Measurements from ENCODE around the gene COL4A6. TPM values are rescaled to one million over a fixed set of nuclear protein-coding genes. Genes with fewer than 3 reads are reported as not detected.

Gene COL4A6
- total RNA-seq, 2 donors from 2014 or later, result not detected

- H3K4me3 Mint-ChIP-seq, result no peak overlapping the region
- no peak for ATAC-seq
- H3K36me3 Mint-ChIP-seq (ENCODE audit: low read depth), result peaks cover 3% of the 10 kb centered on the region
- H3K27ac Mint-ChIP-seq, result no peak overlapping the region
- no peaks in the 10 kb centered on the region for H3K9me3 ChIP-seq (ENCODE audit: control insufficient read depth, low read length, poor library complexity, severe bottlenecking)
- H3K4me1 Mint-ChIP-seq, result peaks cover 4% of the 10 kb centered on the region
- H3K27me3 Mint-ChIP-seq, result no peaks in the 10 kb centered on the region
- no peak for DNase-seq
Measured at GRCh38 chrX:108198420-108198819, 239.8 kb downstream of the COL4A6 start.

- no peak for ATAC-seq
- Mint-ChIP-seq H3K4me3 (no peak overlapping the region), H3K4me1 (no peaks in the 10 kb centered on the region), H3K27me3 (no peaks in the 10 kb centered on the region), H3K27ac (no peak overlapping the region), H3K36me3 (ENCODE audit: low read depth) (no peaks in the 10 kb centered on the region)
- H3K9me3 ChIP-seq (ENCODE audit: control insufficient read depth, low read length, poor library complexity, severe bottlenecking), result no peaks in the 10 kb centered on the region
- no peak for DNase-seq
Measured at GRCh38 chrX:108186811-108187210, 251.4 kb downstream of the COL4A6 start.

- no peaks in the 10 kb centered on the region for H3K9me3 ChIP-seq (ENCODE audit: control insufficient read depth, low read length, poor library complexity, severe bottlenecking)
- no peaks in the 10 kb centered on the region for H3K36me3 Mint-ChIP-seq (ENCODE audit: low read depth)
- H3K4me1 Mint-ChIP-seq, result no peaks in the 10 kb centered on the region
- no peak overlapping the region for H3K4me3 Mint-ChIP-seq
- no peak for DNase-seq
- H3K27ac Mint-ChIP-seq, result no peak overlapping the region
- no peak for ATAC-seq
- H3K27me3 Mint-ChIP-seq, result no peaks in the 10 kb centered on the region
Measured at GRCh38 chrX:108178143-108178498, 260.1 kb downstream of the COL4A6 start.

- Mint-ChIP-seq H3K27me3 (no peaks in the 10 kb centered on the region), H3K27ac (no peak overlapping the region), H3K4me3 (no peak overlapping the region), H3K36me3 (ENCODE audit: low read depth) (no peaks in the 10 kb centered on the region), H3K4me1 (no peaks in the 10 kb centered on the region)
- DNase-seq (no peak), ATAC-seq (no peak)
- no peaks in the 10 kb centered on the region for H3K9me3 ChIP-seq (ENCODE audit: control insufficient read depth, low read length, poor library complexity, severe bottlenecking)
Measured at GRCh38 chrX:108177351-108178142, 260.7 kb downstream of the COL4A6 start.

GRCh38 chrX:108173874-108174273, 264.3 kb downstream of the COL4A6 start:
- H3K9me3 ChIP-seq (ENCODE audit: control insufficient read depth, low read length, poor library complexity, severe bottlenecking), result no peaks in the 10 kb centered on the region
- ATAC-seq (no peak), DNase-seq (no peak)
- Mint-ChIP-seq H3K36me3 (ENCODE audit: low read depth) (no peaks in the 10 kb centered on the region), H3K27me3 (no peaks in the 10 kb centered on the region), H3K4me1 (no peaks in the 10 kb centered on the region), H3K27ac (no peak overlapping the region), H3K4me3 (no peak overlapping the region)

GRCh38 chrX:108171671-108172070, 266.6 kb downstream of the COL4A6 start:
- H3K27me3 Mint-ChIP-seq, result no peaks in the 10 kb centered on the region
- no peaks in the 10 kb centered on the region for H3K9me3 ChIP-seq (ENCODE audit: control insufficient read depth, low read length, poor library complexity, severe bottlenecking)
- no peak overlapping the region for H3K27ac Mint-ChIP-seq
- ATAC-seq (no peak), DNase-seq (no peak)
- peaks cover 2% of the 10 kb centered on the region for H3K4me1 Mint-ChIP-seq
- H3K36me3 Mint-ChIP-seq (ENCODE audit: low read depth), result no peaks in the 10 kb centered on the region
- H3K4me3 Mint-ChIP-seq, result no peak overlapping the region

- DNase-seq (no peak), ATAC-seq (no peak)
- no peaks in the 10 kb centered on the region for H3K36me3 Mint-ChIP-seq (ENCODE audit: low read depth)
- no peaks in the 10 kb centered on the region for H3K27me3 Mint-ChIP-seq
- no peaks in the 10 kb centered on the region for H3K9me3 ChIP-seq (ENCODE audit: control insufficient read depth, low read length, poor library complexity, severe bottlenecking)
- peaks cover 2% of the 10 kb centered on the region for H3K4me1 Mint-ChIP-seq
- no peak overlapping the region for H3K27ac Mint-ChIP-seq
- no peak overlapping the region for H3K4me3 Mint-ChIP-seq
Measured at GRCh38 chrX:108169768-108170167, 268.5 kb downstream of the COL4A6 start.

GRCh38 chrX:108168961-108169740, 269.1 kb downstream of the COL4A6 start:
- Mint-ChIP-seq H3K4me3 (no peak overlapping the region), H3K36me3 (ENCODE audit: low read depth) (no peaks in the 10 kb centered on the region), H3K27me3 (no peaks in the 10 kb centered on the region), H3K4me1 (peaks cover 2% of the 10 kb centered on the region), H3K27ac (no peak overlapping the region)
- no peak for ATAC-seq
- H3K9me3 ChIP-seq (ENCODE audit: control insufficient read depth, low read length, poor library complexity, severe bottlenecking), result no peaks in the 10 kb centered on the region
- no peak for DNase-seq

GRCh38 chrX:108167211-108167872, 270.9 kb downstream of the COL4A6 start:
- no peak for DNase-seq
- H3K4me1 Mint-ChIP-seq, result peaks cover 2% of the 10 kb centered on the region
- no peaks in the 10 kb centered on the region for H3K9me3 ChIP-seq (ENCODE audit: control insufficient read depth, low read length, poor library complexity, severe bottlenecking)
- no peak overlapping the region for H3K4me3 Mint-ChIP-seq
- H3K36me3 Mint-ChIP-seq (ENCODE audit: low read depth), result no peaks in the 10 kb centered on the region
- no peak for ATAC-seq
- no peaks in the 10 kb centered on the region for H3K27me3 Mint-ChIP-seq
- no peak overlapping the region for H3K27ac Mint-ChIP-seq

- Mint-ChIP-seq H3K27me3 (no peaks in the 10 kb centered on the region), H3K4me3 (no peak overlapping the region), H3K36me3 (ENCODE audit: low read depth) (no peaks in the 10 kb centered on the region), H3K4me1 (peaks cover 2% of the 10 kb centered on the region), H3K27ac (no peak overlapping the region)
- no peak for ATAC-seq
- no peak for DNase-seq
- H3K9me3 ChIP-seq (ENCODE audit: control insufficient read depth, low read length, poor library complexity, severe bottlenecking), result no peaks in the 10 kb centered on the region
Measured at GRCh38 chrX:108165383-108166111, 272.7 kb downstream of the COL4A6 start.

- peaks cover 2% of the 10 kb centered on the region for H3K4me1 Mint-ChIP-seq
- no peaks in the 10 kb centered on the region for H3K36me3 Mint-ChIP-seq (ENCODE audit: low read depth)
- DNase-seq, result no peak
- no peaks in the 10 kb centered on the region for H3K27me3 Mint-ChIP-seq
- no peak overlapping the region for H3K4me3 Mint-ChIP-seq
- H3K27ac Mint-ChIP-seq, result no peak overlapping the region
- H3K9me3 ChIP-seq (ENCODE audit: control insufficient read depth, low read length, poor library complexity, severe bottlenecking), result no peaks in the 10 kb centered on the region
- ATAC-seq, result no peak
Measured at GRCh38 chrX:108163333-108164082, 274.7 kb downstream of the COL4A6 start.

- H3K27ac Mint-ChIP-seq, result no peak overlapping the region
Measured at GRCh38 chrX:108162265-108162664, 276.0 kb downstream of the COL4A6 start.

More at GRCh38 chrX:108162265-108162664, 276.0 kb downstream of the COL4A6 start:
- no peak for ATAC-seq
- H3K9me3 ChIP-seq (ENCODE audit: control insufficient read depth, low read length, poor library complexity, severe bottlenecking), result no peaks in the 10 kb centered on the region
- no peaks in the 10 kb centered on the region for H3K27me3 Mint-ChIP-seq
- no peak for DNase-seq
- no peaks in the 10 kb centered on the region for H3K36me3 Mint-ChIP-seq (ENCODE audit: low read depth)
- no peak overlapping the region for H3K4me3 Mint-ChIP-seq
- H3K4me1 Mint-ChIP-seq, result no peaks in the 10 kb centered on the region
